Suprapubic skin (tissue), 4 donors: ENCODE data around the gene HOXB4. TPM values are rescaled to one million over a fixed set of nuclear protein-coding genes. Genes with fewer than 3 reads are reported as not detected.

Source experiments
- DNase-seq, 2 donors: peaks; one replicate each; pipeline ENCODE4 v3.0.0-alpha.2; 2019; ENCODE audit warnings: low spot score in 2 of 2
- H3K27ac ChIP-seq: fragments of 200-600 bp; sonication (generic); one replicate; pipeline ENCODE4 v1.5.1; 2019
- H3K27me3 ChIP-seq: fragments of 200-600 bp; sonication (generic); one replicate; pipeline ENCODE4 v1.5.1; 2019
- H3K36me3 ChIP-seq: fragments of 200-600 bp; sonication (generic); one replicate; pipeline ENCODE4 v1.5.1; 2019
- H3K4me1 ChIP-seq: fragments of 200-600 bp; sonication (generic); one replicate; pipeline ENCODE4 v1.5.1; 2019
- H3K4me3 ChIP-seq: fragments of 200-600 bp; sonication (generic); one replicate; pipeline ENCODE4 v1.5.1; 2019; ENCODE audit warnings: mild to moderate bottlenecking
- H3K9me3 ChIP-seq: fragments of 200-600 bp; sonication (generic); one replicate; pipeline ENCODE4 v1.5.1; 2019
- CTCF ChIP-seq, 2 donors: fragments of 200-600 bp in 1 of 2; fragments of 450-650 bp in 1 of 2; sonication (generic) in 1 of 2; IDR thresholded peaks; one replicate each; pipeline ENCODE4 v1.5.1; 2016 to 2019; ENCODE audit warnings: antibody characterized with exemption in 2 of 2, mild to moderate bottlenecking in 1 of 2, moderate library complexity in 1 of 2
- EP300 ChIP-seq: sonication (generic); formaldehyde crosslinking; IDR thresholded peaks from one replicate; pipeline ENCODE4 v1.6.1; 2017; ENCODE audit warnings: antibody characterized with exemption
- POLR2A ChIP-seq, 2 donors: fragments of 450-650 bp; IDR thresholded peaks; one replicate each; pipeline ENCODE4 v1.6.1; 2017; ENCODE audit warnings: antibody characterized with exemption in 2 of 2, mild to moderate bottlenecking in 2 of 2, moderate library complexity in 2 of 2
- POLR2AphosphoS5 ChIP-seq, 3 donors: sonication (generic); formaldehyde crosslinking; IDR thresholded peaks; one replicate each; pipeline ENCODE4 v1.6.1; 2017; ENCODE audit warnings: antibody characterized with exemption in 3 of 3
- WGBS: methylation state at CpG from one replicate; pipeline ENCODE4 v1.1.5; 2018; 5-methylcytosine and 5-hydroxymethylcytosine counted together
- total RNA-seq, 4 donors: library from RNA; depleted of rRNA; stranded (reverse); fragments of >200 nt; gene quantifications; one replicate each; pipeline ENCODE4 v1.1.0, GENCODE V29; 2016

The HOXB4 gene
- total RNA-seq, 4 donors from 2014 or later, result 0.42 to 3.5 (median 1.0) TPM

DNA sequence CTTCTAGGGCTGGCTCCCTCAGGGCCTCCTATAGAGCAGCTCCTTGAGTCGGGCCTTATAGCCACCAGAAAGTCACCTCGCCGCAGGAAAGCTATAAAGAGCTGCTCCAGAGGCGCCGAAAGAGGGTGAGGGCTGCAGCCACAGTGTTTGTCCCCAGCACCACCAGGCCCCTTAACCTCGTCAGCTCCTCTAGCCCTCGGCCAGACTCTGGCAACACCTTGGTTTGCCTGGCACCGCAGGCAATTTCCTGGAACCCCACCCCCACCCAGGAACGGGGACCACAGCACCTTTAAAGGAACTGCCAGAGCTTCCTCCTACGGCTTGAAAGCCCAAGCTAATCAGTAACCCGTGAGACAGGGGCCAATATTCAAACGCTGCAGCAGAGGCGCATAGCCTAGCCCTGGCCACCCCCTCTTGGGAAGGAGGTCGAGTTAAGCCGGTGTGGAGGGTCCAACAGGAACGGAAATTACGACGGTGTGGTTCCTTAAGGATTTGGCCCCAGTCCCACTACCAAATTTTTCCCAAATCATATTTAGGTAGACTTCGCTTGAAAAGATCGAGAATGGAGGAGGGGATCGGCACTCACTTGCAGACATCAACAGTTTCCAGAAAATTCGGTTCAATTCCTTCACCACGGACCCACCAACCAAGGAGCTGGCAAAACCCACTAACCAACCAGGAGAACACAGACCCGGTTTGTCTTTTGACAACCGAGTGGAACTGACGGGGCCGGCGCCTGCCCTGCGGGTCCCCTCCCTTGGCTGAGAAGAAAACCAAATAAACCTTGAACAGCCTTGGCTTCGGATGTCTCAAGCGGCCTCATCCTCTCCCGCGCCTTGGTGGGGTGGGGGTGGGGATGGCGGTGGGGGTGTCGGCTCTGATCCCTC lies 23.6 kb upstream of the HOXB4 start:
- peaks cover 56% of the 10 kb centered on the region for H3K4me1 ChIP-seq
- WGBS, result 24% methylated on average over 26 of the region's 35 CpGs
- no peak for DNase-seq
- TF ChIP-seq POLR2AphosphoS5 (IDR thresholded peaks at IDR 0.05), result no peak
- no peak for TF ChIP-seq CTCF (IDR thresholded peaks at IDR 0.05)
- TF ChIP-seq POLR2A (IDR thresholded peaks at IDR 0.05), result no peak
- no peak for TF ChIP-seq EP300
- H3K27ac ChIP-seq, result no peak overlapping the region
- H3K27me3 ChIP-seq, result peaks cover 83% of the 10 kb centered on the region
- no peaks in the 10 kb centered on the region for H3K36me3 ChIP-seq
- peak overlapping the region; percentile 54 for H3K4me3 ChIP-seq
- no peaks in the 10 kb centered on the region for H3K9me3 ChIP-seq

DNA sequence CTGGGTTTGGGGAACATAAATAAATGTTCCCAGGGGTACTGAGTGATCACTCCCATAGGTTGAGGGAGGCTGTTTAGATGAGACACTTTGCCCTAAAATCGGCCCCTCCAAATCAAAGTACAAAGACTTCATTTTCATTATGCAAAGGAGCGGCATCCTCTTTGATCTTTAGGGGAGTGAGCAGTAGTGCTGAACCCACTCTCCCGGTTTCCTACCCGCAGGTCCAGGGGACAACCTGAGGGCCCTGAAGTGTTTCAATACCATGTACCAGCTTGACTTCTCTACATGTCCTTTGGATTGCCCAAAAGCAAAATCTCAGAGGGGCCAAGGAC lies 23.0 kb upstream of the HOXB4 start:
- Histone ChIP-seq H3K4me3 (no peak overlapping the region), H3K27me3 (peaks cover 85% of the 10 kb centered on the region), H3K27ac (no peak overlapping the region), H3K4me1 (peaks cover 62% of the 10 kb centered on the region), H3K9me3 (no peaks in the 10 kb centered on the region), H3K36me3 (no peaks in the 10 kb centered on the region)
- TF ChIP-seq CTCF (IDR thresholded peaks at IDR 0.05), result no peak
- TF ChIP-seq EP300, result no peak
- no peak for TF ChIP-seq POLR2A (IDR thresholded peaks at IDR 0.05)
- no peak for TF ChIP-seq POLR2AphosphoS5 (IDR thresholded peaks at IDR 0.05)
- DNase-seq, result no peak
- WGBS, result 42% methylated on average over 3 of the region's 4 CpGs

DNA sequence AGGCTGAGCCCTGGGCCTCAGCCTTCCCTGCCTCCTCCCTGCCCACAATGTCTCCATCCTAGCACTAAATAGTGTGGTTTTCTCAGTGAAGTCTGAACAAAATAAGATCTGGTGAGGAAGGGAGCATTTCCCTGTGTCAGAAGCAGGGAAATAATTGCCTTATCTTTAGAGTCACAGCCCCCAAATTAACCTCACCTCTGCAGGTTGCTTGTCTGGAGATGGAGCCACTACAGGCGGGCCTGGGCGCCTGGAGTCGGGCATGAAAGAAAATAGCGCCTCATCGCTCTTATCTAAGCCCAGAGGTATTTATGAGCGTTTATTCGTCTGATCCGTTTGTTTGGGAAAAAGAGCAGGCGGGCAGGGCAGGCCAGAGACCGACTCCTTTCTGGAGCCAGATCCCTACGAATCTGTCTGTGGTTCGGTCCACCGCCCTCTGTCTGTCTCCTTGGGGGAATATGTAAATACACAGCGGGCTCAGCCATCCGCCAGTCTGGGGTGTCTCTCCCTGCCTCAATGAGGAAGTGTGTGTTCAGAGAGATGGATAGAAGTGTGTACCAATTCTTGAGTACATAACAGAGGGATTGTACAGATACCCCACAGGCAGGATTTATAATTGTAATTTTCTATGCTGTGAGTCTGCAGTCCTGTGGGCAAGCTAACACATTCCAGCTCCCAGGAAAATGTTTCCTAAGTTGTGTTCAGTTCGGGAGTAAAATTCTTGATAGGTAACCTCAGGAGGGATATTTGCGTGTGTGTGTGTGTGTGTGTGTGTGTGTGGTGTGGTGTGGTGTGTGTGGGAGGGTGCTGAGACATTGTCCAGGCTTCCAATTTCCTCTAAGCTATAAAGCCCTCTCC lies 22.3 kb upstream of the HOXB4 start:
- DNase-seq, result no peak
- H3K9me3 ChIP-seq, result no peaks in the 10 kb centered on the region
- no peak for TF ChIP-seq EP300
- no peak for TF ChIP-seq POLR2A (IDR thresholded peaks at IDR 0.05)
- H3K27ac ChIP-seq, result no peak overlapping the region
- H3K36me3 ChIP-seq, result no peaks in the 10 kb centered on the region
- peaks cover 64% of the 10 kb centered on the region for H3K4me1 ChIP-seq
- peaks cover 83% of the 10 kb centered on the region for H3K27me3 ChIP-seq
- H3K4me3 ChIP-seq, result no peak overlapping the region
- 73% methylated on average over 16 of the region's 17 CpGs for WGBS

- H3K4me3 ChIP-seq, result no peak overlapping the region
- WGBS, result 91% methylated on average over 5 of the region's 5 CpGs
- peaks cover 66% of the 10 kb centered on the region for H3K4me1 ChIP-seq
- TF ChIP-seq EP300 (no peak), CTCF (IDR thresholded peaks at IDR 0.05) (no peak), POLR2A (IDR thresholded peaks at IDR 0.05) (no peak), POLR2AphosphoS5 (IDR thresholded peaks at IDR 0.05) (no peak)
- no peak for DNase-seq
- peaks cover 89% of the 10 kb centered on the region for H3K27me3 ChIP-seq
- H3K9me3 ChIP-seq, result no peaks in the 10 kb centered on the region
- H3K36me3 ChIP-seq, result peaks cover 3% of the 10 kb centered on the region
- H3K27ac ChIP-seq, result no peak overlapping the region
These were observed 21.2 kb upstream of the HOXB4 start for GRCh38 chr17:48599354-48599753.

- WGBS, result 40% methylated on average over 7 of the region's 7 CpGs
- no peak for TF ChIP-seq EP300
- TF ChIP-seq POLR2A (IDR thresholded peaks at IDR 0.05), result no peak
- TF ChIP-seq POLR2AphosphoS5 (IDR thresholded peaks at IDR 0.05), result no peak
- TF ChIP-seq CTCF (IDR thresholded peaks at IDR 0.05), result no peak
- peak overlapping the region; percentile 67 for H3K4me3 ChIP-seq
- H3K9me3 ChIP-seq, result no peaks in the 10 kb centered on the region
- H3K36me3 ChIP-seq, result peaks cover 3% of the 10 kb centered on the region
- peaks cover 84% of the 10 kb centered on the region for H3K27me3 ChIP-seq
- peaks cover 63% of the 10 kb centered on the region for H3K4me1 ChIP-seq
- H3K27ac ChIP-seq, result peak overlapping the region; percentile 81
- DNase-seq, result no peak
These were observed 20.6 kb upstream of the HOXB4 start for GRCh38 chr17:48598736-48599135.
